Body of pancreas (tissue), 4 donors: ENCODE data around the gene GRID1. TPM values are rescaled to one million over a fixed set of nuclear protein-coding genes. Genes with fewer than 3 reads are reported as not detected.

ENCODE experiments used
- ATAC-seq: fragments of 150-250 bp; one replicate; pipeline ENCODE4 v1.9.1; 2016
- DNase-seq, 4 donors: peaks; one replicate each; pipeline ENCODE4 v3.0.0-alpha.2; 2019
- H3K27ac ChIP-seq, 4 donors: fragments of 200-600 bp; sonication (generic); 1 replicate in 3 of 4; 2 replicates in 1 of 4; pipeline versions ENCODE4 v1.5.1 to v1.6.1; 2016 to 2019; ENCODE audit warnings: mild to moderate bottlenecking in 1 of 4, mixed read lengths in 1 of 4, moderate library complexity in 1 of 4
- H3K27me3 ChIP-seq, 2 donors: fragments of 200-600 bp; sonication (generic); one replicate each; pipeline ENCODE4 v1.6.0; 2016; ENCODE audit warnings: mild to moderate bottlenecking in 1 of 2
- H3K36me3 ChIP-seq, 2 donors: fragments of 200-600 bp; sonication (generic); replicated peaks in 1 of 2; 2 replicates each; pipeline ENCODE4 v1.5.1; 2016; ENCODE audit warnings: low read depth in 2 of 2; ENCODE audit not compliant: insufficient read depth in 1 of 2
- H3K4me1 ChIP-seq: fragments of 200-600 bp; sonication (generic); one replicate; pipeline ENCODE4 v1.6.0; 2016
- H3K4me3 ChIP-seq, 2 donors: fragments of 200-600 bp; sonication (generic); 1 replicate in 1 of 2; 2 replicates in 1 of 2; pipeline ENCODE4 v1.5.1; 2016 to 2019
- H3K9me3 ChIP-seq, 3 donors: fragments of 200-600 bp; sonication (generic); 1 replicate in 2 of 3; 2 replicates in 1 of 3; pipeline ENCODE4 v1.5.1; 2016
- CTCF ChIP-seq, 7 experiments: fragments of 450-650 bp in 4 of 7; fragments of 200-600 bp in 3 of 7; sonication (generic) in 3 of 7; IDR thresholded peaks; one replicate each; pipeline ENCODE4 v1.5.1; 2016 to 2019; ENCODE audit warnings: antibody characterized with exemption in 7 of 7
- POLR2A ChIP-seq, 3 donors: fragments of 450-650 bp; IDR thresholded peaks; one replicate each; pipeline ENCODE4 v1.6.1; 2016; ENCODE audit warnings: antibody characterized with exemption in 3 of 3, mild to moderate bottlenecking in 2 of 3
- WGBS, 2 donors: methylation state at CpG; one replicate each; pipeline ENCODE4 v1.1.5; 2017; 5-methylcytosine and 5-hydroxymethylcytosine counted together
- intact Hi-C: fragments of 100-400 bp; cut with DNase I; formaldehyde crosslinking; loops from one replicate; pipeline ENCODE4 v1.15.1; 2023
- total RNA-seq, 2 donors: library from RNA; depleted of rRNA; stranded (reverse); fragments of >200 nt; gene quantifications; one replicate each; pipeline ENCODE4 v1.1.0, GENCODE V29; 2016

GRID1 gene
- total RNA-seq, 2 donors from 2014 or later, result 1.0 to 1.6 TPM

GRCh38 chr10:86027346-86027745, 339.2 kb downstream of the GRID1 start:
- Histone ChIP-seq H3K27ac (no peak overlapping the region), H3K27me3 (no peaks in the 10 kb centered on the region), H3K36me3 (no peaks in the 10 kb centered on the region), H3K9me3 (no peaks in the 10 kb centered on the region), H3K4me3 (no peak overlapping the region), H3K4me1 (peaks cover 5% of the 10 kb centered on the region)
- no peak for DNase-seq
- 70 to 72% methylated on average over 2 of the region's 2 CpGs for WGBS, 2 donors
- no peak for ATAC-seq
- TF ChIP-seq POLR2A (IDR thresholded peaks at IDR 0.05), result no peak
- TF ChIP-seq CTCF (IDR thresholded peaks at IDR 0.05), result no peak
- intact Hi-C loops, result no loop called here

GRCh38 chr10:86025509-86025908, 341.1 kb downstream of the GRID1 start:
- intact Hi-C loops, result no loop called here
- no peaks in the 10 kb centered on the region for H3K36me3 ChIP-seq
- DNase-seq, result no peak
- H3K4me3 ChIP-seq, result no peak overlapping the region
- no peak for TF ChIP-seq CTCF (IDR thresholded peaks at IDR 0.05)
- TF ChIP-seq POLR2A (IDR thresholded peaks at IDR 0.05), result no peak
- no peaks in the 10 kb centered on the region for H3K27me3 ChIP-seq
- no peak overlapping the region for H3K27ac ChIP-seq
- H3K4me1 ChIP-seq, result peaks cover 5% of the 10 kb centered on the region
- 59 to 66% methylated on average over 3 of the region's 3 CpGs for WGBS, 2 donors
- no peak for ATAC-seq
- H3K9me3 ChIP-seq, result no peaks in the 10 kb centered on the region

- Histone ChIP-seq H3K27ac (no peak overlapping the region), H3K36me3 (no peaks in the 10 kb centered on the region), H3K9me3 (no peaks in the 10 kb centered on the region), H3K4me1 (peaks cover 14% of the 10 kb centered on the region), H3K27me3 (no peaks in the 10 kb centered on the region), H3K4me3 (no peak overlapping the region)
- no peak for DNase-seq
- WGBS, 2 donors, result 73 to 76% methylated on average over 8 of the region's 8 CpGs
- ATAC-seq, result no peak
- TF ChIP-seq CTCF (IDR thresholded peaks at IDR 0.05) (no peak), POLR2A (IDR thresholded peaks at IDR 0.05) (no peak)
- intact Hi-C loops, result no loop called here
Observed at GRCh38 chr10:86024281-86025041, 342.1 kb downstream of the GRID1 start.

GRCh38 chr10:86023931-86024280, 342.7 kb downstream of the GRID1 start:
- Histone ChIP-seq H3K9me3 (no peaks in the 10 kb centered on the region), H3K36me3 (no peaks in the 10 kb centered on the region), H3K4me3 (no peak overlapping the region), H3K4me1 (peaks cover 20% of the 10 kb centered on the region), H3K27ac (no peak overlapping the region), H3K27me3 (no peaks in the 10 kb centered on the region)
- ATAC-seq (no peak), DNase-seq (no peak)
- intact Hi-C loops, result no loop called here
- TF ChIP-seq POLR2A (IDR thresholded peaks at IDR 0.05), result no peak
- no peak for TF ChIP-seq CTCF (IDR thresholded peaks at IDR 0.05)
- 71 to 75% methylated on average over 4 of the region's 4 CpGs for WGBS, 2 donors

GRCh38 chr10:86023336-86023735, 343.3 kb downstream of the GRID1 start:
- 80 to 82% methylated on average over 3 of the region's 3 CpGs for WGBS, 2 donors
- peaks cover 26% of the 10 kb centered on the region for H3K4me1 ChIP-seq
- no peaks in the 10 kb centered on the region for H3K27me3 ChIP-seq
- DNase-seq (no peak), ATAC-seq (no peak)
- H3K27ac ChIP-seq, result no peak overlapping the region
- H3K36me3 ChIP-seq, result no peaks in the 10 kb centered on the region
- no peak overlapping the region for H3K4me3 ChIP-seq
- TF ChIP-seq POLR2A (IDR thresholded peaks at IDR 0.05) (no peak), CTCF (IDR thresholded peaks at IDR 0.05) (no peak)
- no peaks in the 10 kb centered on the region for H3K9me3 ChIP-seq
- intact Hi-C loops, result no loop called here
